HG02870 (cell line): ENCODE results near the gene RAB44.

Source experiments
- ATAC-seq: cut with Tn5 transposase; IDR thresholded peaks from one replicate; pipeline ENCODE4 v1.9.1; 2021; ENCODE audit warnings: mild to moderate bottlenecking, moderate library complexity; ENCODE audit not compliant: unreplicated experiment

The RAB44 gene

DNA sequence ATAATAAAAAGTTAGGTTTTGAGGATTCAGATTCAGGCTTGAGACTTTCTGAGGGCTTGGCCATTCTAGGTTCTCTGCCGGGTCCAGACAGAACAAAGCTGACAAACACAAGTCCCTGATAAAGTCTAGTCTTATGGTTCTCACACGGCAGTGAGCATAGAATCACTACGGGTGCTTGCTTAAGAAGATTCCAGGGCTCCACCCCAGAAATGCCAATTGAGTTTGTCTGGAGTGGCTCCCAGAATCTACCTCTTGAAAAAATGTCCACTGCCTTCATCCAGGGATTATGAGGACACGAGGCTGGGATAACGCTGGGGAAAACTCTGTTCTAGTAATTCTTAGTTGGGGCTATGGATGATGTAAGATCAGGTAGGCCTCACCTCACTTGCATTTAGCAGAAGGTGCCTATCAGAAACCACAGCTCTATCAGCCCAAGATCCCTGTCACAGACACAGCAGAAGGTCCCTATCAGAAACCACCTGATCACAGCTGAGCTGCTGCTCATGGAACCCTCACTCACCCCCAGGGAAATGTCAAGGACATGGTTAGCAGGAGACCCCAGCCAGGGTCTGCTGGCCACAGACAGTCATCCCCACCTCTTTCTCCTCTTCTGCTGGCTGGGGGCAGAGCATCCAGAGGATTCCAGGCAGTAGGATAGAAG is 52.3 kb downstream of the RAB44 start:
- ATAC-seq: no peak

- ATAC-seq: no peak
Observed at GRCh38 chr6:36751091-36751490, 53.5 kb downstream of the RAB44 start.

DNA sequence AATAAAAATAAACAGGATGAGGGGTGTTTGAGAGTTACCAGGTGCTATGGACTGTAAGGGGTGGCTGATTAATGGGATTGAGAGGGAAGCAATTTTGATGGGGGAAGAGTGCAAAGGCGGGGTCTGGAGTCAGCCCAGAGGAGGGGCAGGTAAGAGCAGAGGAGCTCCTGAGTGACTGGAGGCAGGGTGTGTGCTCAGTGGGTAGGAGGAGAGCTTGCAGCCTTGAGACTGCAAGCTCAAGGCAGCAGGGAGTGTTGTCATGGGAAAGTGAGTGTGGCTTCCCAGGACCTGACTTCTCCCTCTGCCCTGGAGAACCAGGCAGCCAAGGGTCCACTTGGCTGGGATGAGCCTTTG is 54.2 kb downstream of the RAB44 start:
- no peak for ATAC-seq

DNA sequence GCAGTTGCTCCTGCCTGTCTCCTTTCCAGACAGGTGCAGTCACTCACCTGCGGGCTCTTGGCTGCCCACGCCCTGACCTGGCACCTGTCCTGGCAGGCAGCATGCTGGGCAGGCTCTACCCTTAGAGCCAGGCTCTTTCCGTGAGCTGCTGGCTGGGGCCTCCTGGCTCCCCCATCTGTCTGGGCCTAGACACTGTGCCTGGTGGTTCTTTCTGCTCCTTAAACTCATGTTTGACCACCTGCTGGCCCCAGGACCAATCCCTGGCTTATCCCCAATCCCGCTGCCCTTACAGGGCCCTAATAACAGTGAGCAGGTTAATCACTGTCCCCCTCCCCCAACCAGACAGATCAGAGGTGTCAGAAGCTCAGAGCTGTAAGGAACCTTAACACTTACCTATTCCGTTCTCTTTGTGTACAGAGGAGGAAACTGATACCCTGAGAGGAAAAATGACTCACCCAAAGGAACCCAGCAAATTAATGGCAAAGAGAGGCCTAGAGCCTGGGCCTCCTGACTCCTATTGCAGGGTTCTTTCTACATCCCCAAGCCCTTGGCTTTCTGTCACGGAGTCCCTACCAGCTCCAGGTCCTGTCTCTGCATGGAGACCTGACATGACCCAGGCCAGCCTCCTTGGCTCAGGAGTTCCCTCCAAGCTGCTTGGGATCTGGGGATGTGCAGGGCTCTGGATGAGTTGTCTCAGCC is 54.7 kb downstream of the RAB44 start:
- ATAC-seq: no peak

- no peak for ATAC-seq
Observed at GRCh38 chr6:36752886-36753506, 55.4 kb downstream of the RAB44 start.

DNA sequence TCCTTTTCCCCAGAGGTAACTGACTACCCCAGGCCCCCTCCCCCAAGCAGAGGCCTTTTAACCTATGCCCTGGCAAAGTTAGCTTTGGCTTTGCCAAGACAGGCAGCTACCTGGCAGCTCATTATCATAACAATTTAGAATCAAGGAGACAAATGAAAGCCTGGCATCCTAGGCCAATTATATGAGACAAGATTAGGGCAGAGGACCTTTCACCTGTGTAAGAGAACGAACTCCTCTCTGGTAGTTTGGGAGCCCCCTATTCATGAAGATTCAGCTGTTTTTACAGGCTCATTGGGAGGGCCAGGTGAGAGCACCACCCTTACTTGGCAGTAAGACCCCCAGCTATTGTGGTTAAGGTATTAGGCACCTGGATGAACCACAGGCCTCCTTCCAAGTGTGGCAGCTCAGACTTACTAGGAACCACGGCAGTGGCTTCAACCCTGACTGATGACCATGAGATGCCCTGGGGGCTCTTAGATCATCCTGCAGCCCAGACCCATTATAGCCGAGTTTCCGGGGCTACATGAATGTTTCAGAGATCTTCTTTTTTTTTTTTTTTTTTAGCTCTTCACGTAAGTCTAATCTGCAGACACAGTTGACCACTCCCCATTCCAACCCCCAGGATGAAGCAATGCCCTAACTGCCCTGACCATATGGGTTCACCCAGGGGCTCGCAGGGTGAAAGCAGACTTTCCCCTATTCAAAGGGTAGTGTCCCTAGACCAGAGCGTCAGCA is 56.2 kb downstream of the RAB44 start:
- no peak for ATAC-seq

DNA sequence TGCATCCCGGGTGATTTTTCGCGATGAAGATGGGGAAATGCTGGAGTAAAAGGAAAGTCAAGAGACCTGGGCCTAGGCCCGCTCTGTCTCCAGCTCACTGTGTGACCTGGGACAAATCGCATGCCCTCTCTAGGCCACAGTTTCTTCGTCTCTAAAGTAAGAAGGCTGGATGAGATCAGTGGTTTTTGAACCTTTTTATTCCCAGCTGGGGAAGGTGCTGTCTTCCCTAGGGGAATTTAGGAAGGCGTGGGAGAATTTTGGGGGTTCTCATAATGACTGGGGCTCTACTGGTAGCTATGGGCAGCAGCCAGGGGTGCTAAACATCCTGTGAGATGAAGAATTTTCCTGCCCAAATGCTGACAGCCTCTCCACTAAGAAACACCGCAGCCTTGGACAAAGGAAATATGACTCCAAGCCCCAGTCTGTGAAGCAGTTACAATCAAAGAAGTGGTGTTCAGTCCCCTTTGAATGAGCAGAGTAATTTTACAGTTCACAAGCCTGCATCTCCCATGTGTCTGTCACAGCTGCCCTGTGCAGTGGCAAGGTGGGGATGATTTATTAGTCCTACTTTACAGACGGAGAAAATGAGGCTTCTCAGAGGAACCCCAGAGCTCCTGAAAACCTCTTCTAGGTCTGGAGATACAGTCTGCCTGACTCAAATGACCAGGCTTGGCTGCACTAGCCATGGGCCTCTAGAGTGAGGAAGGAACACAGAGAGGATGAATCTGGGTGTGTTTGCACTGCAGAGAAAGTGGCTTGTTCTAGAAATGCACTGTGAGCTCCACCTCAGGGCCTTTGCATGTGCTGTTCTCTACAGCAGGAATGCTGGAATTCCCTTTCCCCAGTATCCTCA is 57.2 kb downstream of the RAB44 start:
- ATAC-seq: no peak

DNA sequence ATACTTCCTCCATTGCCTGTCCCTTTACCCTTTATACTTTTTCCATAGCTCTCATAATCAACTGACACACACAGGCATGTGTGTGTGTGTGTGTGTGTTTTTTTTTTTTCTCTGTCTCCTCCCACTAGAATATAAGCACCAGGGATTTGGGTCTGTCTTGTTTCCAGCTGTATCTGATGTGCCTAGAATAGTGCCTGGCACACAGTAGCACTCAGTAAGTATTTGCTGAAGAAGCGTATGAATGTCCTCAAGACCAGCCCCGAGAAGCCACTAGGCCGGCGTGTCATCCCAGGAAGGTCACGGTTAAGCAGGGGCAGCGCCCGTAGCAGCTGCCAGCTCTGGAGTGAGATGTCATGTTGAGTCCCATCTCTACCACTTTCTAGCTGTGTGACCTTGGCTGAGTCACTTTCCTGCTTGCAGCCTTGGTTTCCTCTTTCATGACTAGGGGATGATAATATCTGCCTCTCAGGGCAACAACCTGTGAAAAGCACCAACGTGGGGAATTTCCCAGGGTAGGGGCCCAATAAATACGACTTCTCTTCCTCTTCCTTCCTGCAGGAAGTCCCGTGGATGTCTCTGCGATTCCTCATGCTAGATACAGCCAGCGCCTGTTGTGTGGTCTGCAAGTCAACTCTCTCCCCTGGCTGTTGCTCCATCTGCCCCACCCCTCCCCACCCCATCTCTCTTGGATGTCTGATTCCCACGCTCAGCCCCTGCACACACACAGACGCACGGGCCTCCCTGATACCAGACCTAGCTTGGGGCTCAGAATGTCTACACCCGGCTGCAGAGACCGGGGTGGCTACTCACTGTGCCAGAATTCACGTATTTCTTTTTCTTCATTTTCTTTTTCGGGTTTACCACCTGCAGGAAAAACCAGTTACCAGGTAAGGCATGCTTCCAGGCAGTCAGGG is 58.1 kb downstream of the RAB44 start:
- ATAC-seq: no peak

DNA sequence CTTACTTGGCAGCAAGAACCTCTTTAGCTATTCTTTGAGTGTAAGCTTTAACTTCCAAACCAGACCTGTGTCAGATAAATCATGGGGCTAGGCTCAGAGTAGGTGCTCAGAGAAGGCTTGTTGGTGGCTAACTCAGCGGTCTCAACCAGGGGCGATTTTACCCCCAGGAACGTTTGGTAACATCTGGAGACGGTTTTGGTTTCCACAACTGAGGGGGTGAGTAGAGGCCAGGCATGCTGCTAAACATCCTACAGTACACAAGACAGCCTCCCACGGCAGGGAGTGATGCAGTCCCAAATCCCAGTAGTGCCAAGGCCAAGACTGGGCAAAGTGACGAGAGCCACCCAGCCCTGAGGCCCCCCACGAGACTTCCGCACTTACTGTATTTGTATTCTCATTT is 59.2 kb downstream of the RAB44 start:
- no peak for ATAC-seq

DNA sequence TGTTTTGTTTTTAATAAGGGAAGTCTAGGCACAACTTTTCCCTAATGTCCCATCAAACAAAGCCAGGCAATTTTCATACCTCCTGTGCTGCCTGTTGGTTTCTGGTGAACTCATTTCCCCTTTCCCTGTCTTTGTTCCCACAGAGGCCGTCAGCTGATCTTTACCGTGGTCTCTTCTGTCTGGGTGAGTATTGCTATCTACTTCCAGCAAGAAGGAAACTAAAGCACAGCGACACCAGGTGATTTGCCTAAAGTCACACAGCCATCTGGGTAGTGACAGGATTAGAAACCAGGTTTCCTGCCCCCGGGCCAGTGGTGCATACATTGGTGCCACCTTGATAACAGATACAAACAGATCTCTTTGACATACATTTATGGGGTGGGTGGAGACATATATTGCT is 59.6 kb downstream of the RAB44 start:
- no peak for ATAC-seq

GRCh38 chr6:36757943-36758508 is 60.4 kb downstream of the RAB44 start:
- no peak for ATAC-seq

DNA sequence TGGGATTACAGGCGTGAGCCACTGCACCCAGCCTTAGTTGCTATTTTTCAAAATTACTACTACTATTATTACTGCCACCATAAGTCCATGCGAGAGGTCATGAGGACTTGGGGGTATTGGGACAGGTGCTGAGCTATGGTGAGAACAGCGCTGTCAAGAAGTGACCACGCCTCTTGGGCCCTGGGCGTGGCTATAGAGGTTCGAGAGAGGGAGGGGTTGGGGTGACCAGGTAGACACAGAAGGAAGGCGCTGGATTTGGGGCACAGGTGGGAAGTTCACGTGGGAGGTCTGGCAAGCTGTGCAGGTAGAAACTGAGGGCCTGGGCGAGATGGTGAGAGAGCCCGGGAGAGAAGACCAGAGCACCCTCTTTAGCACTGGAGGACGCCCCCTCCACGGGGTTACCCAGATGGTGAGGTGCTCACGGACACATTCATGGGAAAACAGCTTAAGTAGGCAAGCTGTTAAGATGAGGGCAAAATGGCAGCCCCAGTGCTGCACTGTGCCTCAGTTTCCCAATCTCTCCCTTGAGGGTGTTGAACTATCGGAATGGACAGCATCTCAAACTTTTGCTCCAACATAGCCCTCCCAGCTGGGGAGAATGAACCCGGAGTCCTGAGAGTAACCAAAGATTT is 61.0 kb downstream of the RAB44 start:
- no peak for ATAC-seq

GRCh38 chr6:36759148-36759759 is 61.6 kb downstream of the RAB44 start:
- no peak for ATAC-seq

- no peak for ATAC-seq
Observed at GRCh38 chr6:36760685-36761435, 63.2 kb downstream of the RAB44 start.

- no peak for ATAC-seq
Observed at GRCh38 chr6:36762123-36762522, 64.5 kb downstream of the RAB44 start.

GRCh38 chr6:36765190-36765589 is 67.6 kb downstream of the RAB44 start:
- no peak for ATAC-seq

GRCh38 chr6:36765594-36766398 is 68.2 kb downstream of the RAB44 start:
- peak; percentile 81 for ATAC-seq
